ENCODE results near the gene F2RL1.
A peak's percentile ranks its signal among the peaks of the same experiment; 100 is the strongest.
"Not testable (repeated sequence)": the region's sequence is repeated elsewhere in the genome, so short reads cannot be mapped to it uniquely, and the experiment has no call there.

Gene F2RL1

GRCh38 chr5:76818844-76819831 is at the start of gene F2RL1:
F2RL1 (plus strand) TSS chr5:76819030; CDS start chr5:76819183, 153 bp downstream.
- peak; percentile 62 for DNase-seq (ENCODE audit: low spot score)

- not testable (repeated sequence) for DNase-seq (ENCODE audit: low spot score)
Observed at GRCh38 chr5:76771041-76771440, 47.8 kb upstream of the F2RL1 start.

GRCh38 chr5:76771705-76772405 is 47.0 kb upstream of the F2RL1 start:
- DNase-seq (ENCODE audit: low spot score), result no peak

GRCh38 chr5:76775921-76776320 is 42.9 kb upstream of the F2RL1 start:
- no peak for DNase-seq (ENCODE audit: low spot score)

GRCh38 chr5:76776391-76776790 is 42.4 kb upstream of the F2RL1 start:
- no peak for DNase-seq (ENCODE audit: low spot score)

- not testable (repeated sequence) for DNase-seq (ENCODE audit: low spot score)
Observed at GRCh38 chr5:76780616-76781015, 38.2 kb upstream of the F2RL1 start.

- DNase-seq (ENCODE audit: low spot score), result no peak
Observed at GRCh38 chr5:76781775-76782174, 37.1 kb upstream of the F2RL1 start.

GRCh38 chr5:76782444-76782843 is 36.4 kb upstream of the F2RL1 start:
- no peak for DNase-seq (ENCODE audit: low spot score)

- no peak for DNase-seq (ENCODE audit: low spot score)
Observed at GRCh38 chr5:76787237-76787636, 31.6 kb upstream of the F2RL1 start.

- no peak for DNase-seq (ENCODE audit: low spot score)
Observed at GRCh38 chr5:76788362-76788761, 30.5 kb upstream of the F2RL1 start.

GRCh38 chr5:76789275-76789674 is 29.6 kb upstream of the F2RL1 start:
- DNase-seq (ENCODE audit: low spot score), result not testable (repeated sequence)

- peak; percentile 18 for DNase-seq (ENCODE audit: low spot score)
Observed at GRCh38 chr5:76789991-76790581, 28.7 kb upstream of the F2RL1 start.

- peak; percentile 91 for DNase-seq (ENCODE audit: low spot score)
Observed at GRCh38 chr5:76790632-76791290, 28.1 kb upstream of the F2RL1 start.

GRCh38 chr5:76791461-76791860 is 27.4 kb upstream of the F2RL1 start:
- DNase-seq (ENCODE audit: low spot score), result no peak

- no peak for DNase-seq (ENCODE audit: low spot score)
Observed at GRCh38 chr5:76794871-76795270, 24.0 kb upstream of the F2RL1 start.

- DNase-seq (ENCODE audit: low spot score), result no peak
Observed at GRCh38 chr5:76799588-76799987, 19.2 kb upstream of the F2RL1 start.

GRCh38 chr5:76800579-76800978 is 18.3 kb upstream of the F2RL1 start:
- no peak for DNase-seq (ENCODE audit: low spot score)

- peak; percentile 68 for DNase-seq (ENCODE audit: low spot score)
Observed at GRCh38 chr5:76801159-76801802, 17.5 kb upstream of the F2RL1 start.

- DNase-seq (ENCODE audit: low spot score), result no peak
Observed at GRCh38 chr5:76801803-76802195, 17.0 kb upstream of the F2RL1 start.

- no peak for DNase-seq (ENCODE audit: low spot score)
Observed at GRCh38 chr5:76804266-76804665, 14.6 kb upstream of the F2RL1 start.

GRCh38 chr5:76805821-76806505 is 12.9 kb upstream of the F2RL1 start:
- peak; percentile 89 for DNase-seq (ENCODE audit: low spot score)
